H1 (cell line): ENCODE measurements around the gene GALR2. TPM values are rescaled to one million over a fixed set of nuclear protein-coding genes. Genes with fewer than 3 reads are reported as not detected.
"Not testable (repeated sequence)": the region's sequence is repeated elsewhere in the genome, so short reads cannot be mapped to it uniquely, and the experiment has no call there.

Experiments
- CTCF ChIA-PET: fragments of 300-600 bp; sonication (Branson Sonifier 250); formaldehyde crosslinking; loops from one replicate; lab custom pipeline; 2021; ENCODE audit not compliant: partially characterized antibody; lab: Charles Lee
- POLR2A ChIA-PET: fragments of 300-600 bp; sonication (Branson Sonifier 250); formaldehyde crosslinking; loops from one replicate; lab custom pipeline; 2021; ENCODE audit warnings: inconsistent platforms; ENCODE audit not compliant: partially characterized antibody; lab: Charles Lee
- DNase-seq, 2 experiments: peaks; one replicate each; pipeline versions ENCODE4 v3.0.0 to v3.0.0-alpha.2; 2010 to 2022; ENCODE audit warnings: low spot score in 2 of 2, low read depth in 1 of 2, mixed read lengths in 1 of 2
- FAIRE-seq: peaks from 2 replicates; lab custom pipeline; 2011; peaks lifted over from hg19 to GRCh38; lab: Jason Lieb, UNC
- H2AFZ ChIP-seq: 2 replicates; pipeline ENCODE4 v1.8.1; 2012; ENCODE audit warnings: low read length, inconsistent platforms
- H2AK5ac ChIP-seq: 2 replicates; pipeline ENCODE4 v1.6.1; 2013; ENCODE audit warnings: low read depth, low read length
- H2BK120ac ChIP-seq: replicated peaks from 2 replicates; pipeline ENCODE3; 2013; ENCODE audit warnings: low read depth, low read length, inconsistent platforms
- H2BK12ac ChIP-seq: 2 replicates; pipeline ENCODE4 v1.6.1; 2013; ENCODE audit warnings: low read depth, low read length
- H2BK15ac ChIP-seq: 2 replicates; pipeline ENCODE4 v1.6.1; 2013; ENCODE audit warnings: low read length
- H2BK20ac ChIP-seq: 2 replicates; pipeline ENCODE4 v1.6.1; 2013; ENCODE audit warnings: low read length
- H2BK5ac ChIP-seq: 2 replicates; pipeline ENCODE4 v1.6.1; 2013; ENCODE audit warnings: low read depth, low read length
- H3K14ac ChIP-seq: 2 replicates; pipeline ENCODE4 v1.6.1; 2013; ENCODE audit warnings: inconsistent platforms; ENCODE audit not compliant: insufficient read length
- H3K18ac ChIP-seq: 2 replicates; pipeline ENCODE4 v1.6.1; 2013; ENCODE audit warnings: low read length; ENCODE audit errors: extremely low read depth
- H3K23ac ChIP-seq: 2 replicates; pipeline ENCODE4 v1.6.1; 2013; ENCODE audit warnings: inconsistent platforms; ENCODE audit not compliant: insufficient read length
- H3K23me2 ChIP-seq: 2 replicates; pipeline ENCODE4 v1.6.1; 2013; ENCODE audit warnings: low read depth, low read length
- H3K27ac ChIP-seq: 2 replicates; pipeline ENCODE4 v1.6.1; 2011; ENCODE audit warnings: low read depth, low read length, inconsistent platforms
- H3K27me3 ChIP-seq, 4 experiments: replicated peaks in 1 of 4; 1 replicate in 1 of 4; 2 replicates in 3 of 4; pipeline versions ENCODE4 v1.6.1 to v1.8.1; 2011 to 2013; ENCODE audit warnings: low read length in 3 of 4, mild to moderate bottlenecking in 3 of 4, inconsistent platforms in 2 of 4, mixed read lengths in 2 of 4, moderate library complexity in 1 of 4; ENCODE audit not compliant: control insufficient read depth in 3 of 4, insufficient read depth in 3 of 4; ENCODE audit errors: extremely low read depth in 1 of 4
- H3K36me3 ChIP-seq, 4 experiments: 2 replicates each; pipeline versions ENCODE4 v1.6.1 to v1.8.1; 2011 to 2013; ENCODE audit warnings: mild to moderate bottlenecking in 4 of 4, low read length in 3 of 4, moderate library complexity in 2 of 4, control low read depth in 1 of 4, inconsistent platforms in 1 of 4; ENCODE audit not compliant: insufficient read depth in 4 of 4, control insufficient read depth in 2 of 4
- H3K4ac ChIP-seq: replicated peaks from 2 replicates; pipeline ENCODE3; 2013; ENCODE audit warnings: low read length, low read depth, mixed read lengths, inconsistent platforms; ENCODE audit not compliant: insufficient read length
- H3K4me1 ChIP-seq, 4 experiments: replicated peaks in 1 of 4; 1 replicate in 1 of 4; 2 replicates in 3 of 4; pipeline versions ENCODE4 v1.6.1 to v1.8.1; 2011 to 2013; ENCODE audit warnings: low read length in 3 of 4, inconsistent platforms in 2 of 4, mixed read lengths in 1 of 4; ENCODE audit not compliant: insufficient read depth in 4 of 4, control insufficient read depth in 3 of 4
- H3K4me2 ChIP-seq, 2 experiments: 2 replicates each; pipeline versions ENCODE4 v1.6.1 to v1.8.1; 2011 to 2013; ENCODE audit warnings: low read depth in 2 of 2, low read length in 2 of 2, control low read depth in 1 of 2, inconsistent platforms in 1 of 2, mild to moderate bottlenecking in 1 of 2; ENCODE audit not compliant: insufficient read depth in 1 of 2
- H3K4me3 ChIP-seq, 4 experiments: fragments of 200-600, 300-600 bp in 1 of 4; sonication (generic), shearing (Covaris generic), sonication (Bioruptor Twin) in 1 of 4; 2 replicates each; pipeline versions ENCODE4 v1.5.1 to v1.8.1; 2011 to 2016; ENCODE audit warnings: low read length in 4 of 4, low read depth in 3 of 4, control low read depth in 2 of 4, inconsistent platforms in 2 of 4, mild to moderate bottlenecking in 2 of 4, mixed read lengths in 1 of 4, moderate library complexity in 1 of 4; ENCODE audit not compliant: insufficient read depth in 2 of 4; ENCODE audit errors: extremely low read depth in 1 of 4
- H3K56ac ChIP-seq: replicated peaks from 2 replicates; pipeline ENCODE3; 2013; ENCODE audit warnings: low read depth, mild to moderate bottlenecking, mixed read lengths, low read length, inconsistent platforms; ENCODE audit not compliant: insufficient read length
- H3K79me1 ChIP-seq: 2 replicates; pipeline ENCODE4 v1.6.1; 2013; ENCODE audit warnings: low read depth, low read length, control low read depth
- H3K79me2 ChIP-seq, 2 experiments: 2 replicates each; pipeline versions ENCODE4 v1.6.1 to v1.8.1; 2012 to 2013; ENCODE audit warnings: low read length in 2 of 2, mild to moderate bottlenecking in 2 of 2, inconsistent platforms in 1 of 2; ENCODE audit not compliant: insufficient read depth in 2 of 2, control insufficient read depth in 1 of 2
- H3K9ac ChIP-seq, 4 experiments: replicated peaks in 1 of 4; 1 replicate in 1 of 4; 2 replicates in 3 of 4; pipeline versions ENCODE4 v1.6.1 to v1.8.1; 2011 to 2013; ENCODE audit warnings: low read depth in 3 of 4, low read length in 3 of 4, control low read depth in 2 of 4, mild to moderate bottlenecking in 2 of 4, moderate library complexity in 2 of 4, inconsistent platforms in 1 of 4; ENCODE audit errors: extremely low read depth in 1 of 4
- H3K9me3 ChIP-seq, 2 experiments: 2 replicates each; pipeline versions ENCODE4 v1.6.1 to v1.8.1; 2012 to 2013; ENCODE audit warnings: mild to moderate bottlenecking in 2 of 2, moderate library complexity in 2 of 2, control low read depth in 1 of 2, inconsistent platforms in 1 of 2, low read depth in 1 of 2, low read length in 1 of 2, mixed read lengths in 1 of 2; ENCODE audit not compliant: insufficient read depth in 2 of 2
- H4K20me1 ChIP-seq, 2 experiments: replicated peaks in 1 of 2; 2 replicates each; pipeline versions ENCODE3 to v1.8.1; 2011 to 2013; ENCODE audit warnings: inconsistent platforms in 2 of 2, low read length in 2 of 2, mild to moderate bottlenecking in 1 of 2; ENCODE audit not compliant: insufficient read depth in 2 of 2, control insufficient read depth in 1 of 2
- H4K5ac ChIP-seq: 2 replicates; pipeline ENCODE4 v1.6.1; 2013; ENCODE audit warnings: low read length, low read depth, mixed read lengths, inconsistent platforms; ENCODE audit not compliant: insufficient read length
- H4K8ac ChIP-seq: 2 replicates; pipeline ENCODE4 v1.8.0; 2013; ENCODE audit warnings: mild to moderate bottlenecking, moderate library complexity, low read length, inconsistent platforms; ENCODE audit not compliant: insufficient read depth; ENCODE audit errors: extremely low read depth
- H4K91ac ChIP-seq: replicated peaks from 2 replicates; pipeline ENCODE3; 2013; ENCODE audit warnings: low read length, mixed read lengths, inconsistent platforms; ENCODE audit not compliant: insufficient read length
- E2F6 ChIP-seq: IDR thresholded peaks from 2 replicates; pipeline ENCODE4 v1.6.1; 2012; ENCODE audit warnings: inconsistent platforms
- EZH2 ChIP-seq: fragments of 200-600 bp; sonication (generic); IDR thresholded peaks from 2 replicates; pipeline ENCODE4 v1.7.1; 2012; ENCODE audit warnings: low read depth, mild to moderate bottlenecking, moderate library complexity, low read length, inconsistent platforms; ENCODE audit not compliant: severe bottlenecking
- JUND ChIP-seq: IDR thresholded peaks from 2 replicates; pipeline ENCODE4 v1.6.1; 2011; ENCODE audit warnings: mild to moderate bottlenecking, improper control_type of control experiment, low read length
- KDM1A ChIP-seq: fragments of 200-600, 300-600 bp; sonication (generic); IDR thresholded peaks from 2 replicates; pipeline ENCODE4 v1.7.1; 2016; ENCODE audit warnings: mild to moderate bottlenecking, low read length, borderline replicate concordance
- RAD21 ChIP-seq, 2 experiments: IDR thresholded peaks in 1 of 2; conservative IDR thresholded peaks in 1 of 2; 2 replicates each; pipeline ENCODE4 v1.6.1; 2011; ENCODE audit warnings: low read depth in 2 of 2, low read length in 2 of 2, improper control_type of control experiment in 1 of 2, inconsistent platforms in 1 of 2, mild to moderate bottlenecking in 1 of 2, moderate library complexity in 1 of 2
- SP1 ChIP-seq: IDR thresholded peaks from 2 replicates; pipeline ENCODE4 v1.6.1; 2011; ENCODE audit warnings: low read depth, low read length
- WGBS, 2 experiments: shearing (Covaris generic) in 1 of 2; methylation state at CpG; one replicate each; pipeline versions ENCODE4 v1.1.6 to v1.1.7; 2013 to 2015; ENCODE audit warnings: low lambda C conversion rate in 2 of 2, mixed read lengths in 2 of 2, inconsistent platforms in 1 of 2, low coverage in 1 of 2, missing lambda C conversion rate in 1 of 2; ENCODE audit not compliant: insufficient replicate concordance in 2 of 2, insufficient coverage in 1 of 2, insufficient read length in 1 of 2; ENCODE audit errors: extremely low coverage in 1 of 2, missing lambda C conversion rate in 1 of 2; 5-methylcytosine and 5-hydroxymethylcytosine counted together
- polyA plus RNA-seq, 7 experiments: library from polyadenylated mRNA; depleted of rRNA in 3 of 7; stranded (reverse) in 5 of 7; unstranded in 2 of 7; fragments of >200 nt in 5 of 7; fragments of 200-250 nt in 2 of 7; gene quantifications; 1 replicate in 5 of 7; 2 replicates in 1 of 7; 4 replicates in 1 of 7; pipeline versions ENCODE4 v1.2.1 to v1.2.3, GENCODE V29; 2011 to 2013; ENCODE audit warnings: missing spikeins in 2 of 7, mixed read lengths in 2 of 7
- total RNA-seq: library from RNA; stranded (reverse); fragmentation: NEBNext Ultra II Directional; extraction: Animal tissue kit (Norgen Biotek cat#: 25700); gene quantifications from 2 replicates; pipeline ENCODE4 v1.2.1, GENCODE V29; 2021

Gene GALR2
- total and polyA plus RNA-seq, 2 of the 8 experiments (the other 6 are each of a cell fraction or from before 2014, with no cell fraction given), result 0.86 to 2.2 TPM

GRCh38 chr17:76040376-76040775 lies 34.2 kb upstream of the GALR2 start (continued):
- TF ChIP-seq EZH2, result no peak
- no peak for TF ChIP-seq E2F6
- TF ChIP-seq RAD21 (IDR thresholded peaks at IDR 0.05 in 1 of 2, conservative IDR thresholded peaks at IDR 0.05 in 1 of 2; ENCODE audit: low read depth in 2 of 2, low read length in 2 of 2), result no peak
- TF ChIP-seq SP1, result no peak
- no peak for TF ChIP-seq JUND
- no peak for TF ChIP-seq KDM1A
- TF ChIP-seq, all 59 proteins: peak for 0

GRCh38 chr17:76042868-76043267 lies 31.7 kb upstream of the GALR2 start:
- not testable (repeated sequence) for H2AK5ac ChIP-seq, H2BK12ac ChIP-seq, H4K5ac ChIP-seq, H2BK15ac ChIP-seq, H4K91ac ChIP-seq, FAIRE-seq, H3K4me3 ChIP-seq, H3K23ac ChIP-seq, H4K20me1 ChIP-seq, H3K18ac ChIP-seq, H3K4ac ChIP-seq, H4K8ac ChIP-seq, H3K9ac ChIP-seq, H3K14ac ChIP-seq, H3K27me3 ChIP-seq, H3K56ac ChIP-seq, H2BK5ac ChIP-seq, H3K27ac ChIP-seq, DNase-seq, H3K79me2 ChIP-seq, H3K4me2 ChIP-seq, H2AFZ ChIP-seq, H3K23me2 ChIP-seq, H2BK20ac ChIP-seq, H3K79me1 ChIP-seq, H3K9me3 ChIP-seq, H2BK120ac ChIP-seq
- ChIA-PET POLR2A (interaction anchor here (0.6 to 1.0 kb wide), 2 partner anchors 30 to 64 kb away, joined by 3 read pairs; partner anchors contain the start of genes ACOX1 and TEN1), CTCF (interaction anchor here (0.6 to 2.3 kb wide), 4 partner anchors 10 to 42 kb away, joined by 3 to 11 read pairs (median 4); no protein-coding TSS in a partner anchor)
- H3K36me3 ChIP-seq, result peaks cover 40 to 87% (median 68%) of the 10 kb centered on the region in 4 experiments
- peaks cover 0 to 12% (median 2%) of the 10 kb centered on the region in 4 experiments; a peak in 3 of 7 replicates for H3K4me1 ChIP-seq
- WGBS, 2 experiments, result 91% methylated on average over 3 of the region's 3 CpGs; no CpG with 5 or more reads in 1 of the 2 experiments
